WTC11 (cell line): ENCODE measurements around the gene RYR3. TPM values are rescaled to one million over a fixed set of nuclear protein-coding genes. Genes with fewer than 3 reads are reported as not detected.
"Not testable (repeated sequence)": the region's sequence is repeated elsewhere in the genome, so short reads cannot be mapped to it uniquely, and the experiment has no call there.

Experiments used
- ATAC-seq: fragments of 200-7000 bp; cut with Tn5 transposase; 2 replicates; pipeline ENCODE4 v1.10.0; 2021; ENCODE audit warnings: mild to moderate bottlenecking, moderate library complexity
- CTCF ChIA-PET: fragments of 300-600 bp; sonication (Branson Sonifier 250); formaldehyde crosslinking; loops from one replicate; lab custom pipeline; 2021; ENCODE audit warnings: antibody characterized with exemption; lab: Charles Lee
- POLR2A ChIA-PET: fragments of 350-600 bp; sonication (Branson Sonifier 250); formaldehyde crosslinking; loops from one replicate; lab custom pipeline; 2021; ENCODE audit warnings: antibody characterized with exemption; lab: Charles Lee
- DNase-seq: peaks from one replicate; pipeline ENCODE4 v3.0.0; 2021; ENCODE audit warnings: low spot score
- H3K27ac Mint-ChIP-seq: 2 replicates; pipeline ENCODE4 v1.8.0; 2021; ENCODE audit warnings: mixed read lengths
- H3K27me3 Mint-ChIP-seq: 2 replicates; pipeline ENCODE4 v1.8.0; 2021; ENCODE audit warnings: low read depth, mild to moderate bottlenecking, moderate library complexity, mixed read lengths
- H3K36me3 Mint-ChIP-seq: 2 replicates; pipeline ENCODE4 v1.8.0; 2021; ENCODE audit warnings: mixed read lengths
- H3K4me1 Mint-ChIP-seq: 2 replicates; pipeline ENCODE4 v1.8.0; 2022; ENCODE audit warnings: mixed read lengths
- H3K4me3 Mint-ChIP-seq: 2 replicates; pipeline ENCODE4 v1.8.0; 2021; ENCODE audit warnings: mild to moderate bottlenecking, moderate library complexity, mixed read lengths
- H3K9me3 Mint-ChIP-seq: 2 replicates; pipeline ENCODE4 v1.8.0; 2021; ENCODE audit warnings: mixed read lengths
- CREB1 ChIP-seq: sonication (generic); formaldehyde crosslinking; IDR thresholded peaks from 2 replicates; pipeline ENCODE4 v1.8.0; 2023; ENCODE audit warnings: mild to moderate bottlenecking, missing genetic modification reagents
- ELF4 ChIP-seq: sonication (generic); formaldehyde crosslinking; IDR thresholded peaks from 2 replicates; pipeline ENCODE4 v1.8.1; 2022; ENCODE audit warnings: low read depth, mild to moderate bottlenecking, moderate library complexity, missing genetic modification reagents
- FOXJ3 ChIP-seq: sonication (generic); formaldehyde crosslinking; IDR thresholded peaks from 2 replicates; pipeline ENCODE4 v1.9.0; 2021; ENCODE audit warnings: missing genetic modification reagents, mild to moderate bottlenecking, borderline replicate concordance
- GRHL2 ChIP-seq: fragments of 250-450 bp; sonication (Bioruptor Pico); IDR thresholded peaks from 2 replicates; pipeline ENCODE4 v1.8.0; 2022; ENCODE audit warnings: mild to moderate bottlenecking, moderate library complexity; ENCODE audit not compliant: insufficient replicate concordance, severe bottlenecking
- GTF2I ChIP-seq: fragments of 250-450 bp; sonication (Bioruptor Pico); conservative IDR thresholded peaks from 2 replicates; pipeline ENCODE4 v1.4.0; 2021; ENCODE audit warnings: mild to moderate bottlenecking
- IRF2 ChIP-seq: sonication (generic); formaldehyde crosslinking; IDR thresholded peaks from 2 replicates; pipeline ENCODE4 v1.8.0; 2022; ENCODE audit warnings: low read depth, missing genetic modification reagents, borderline replicate concordance
- JUN ChIP-seq: sonication (generic); formaldehyde crosslinking; IDR thresholded peaks from 2 replicates; pipeline ENCODE4 v1.8.0; 2023; ENCODE audit warnings: mild to moderate bottlenecking, missing genetic modification reagents
- MXD4 ChIP-seq: fragments of 250-450 bp; sonication (Bioruptor Pico); IDR thresholded peaks from 2 replicates; pipeline ENCODE4 v1.8.0; 2021; ENCODE audit warnings: mild to moderate bottlenecking, moderate library complexity, borderline replicate concordance
- PRRX2 ChIP-seq: fragments of 250-450 bp; sonication (Bioruptor Pico); IDR thresholded peaks from 2 replicates; pipeline ENCODE4 v1.8.0; 2021; ENCODE audit warnings: mild to moderate bottlenecking
- RORB ChIP-seq: fragments of 250-450 bp; sonication (Bioruptor Pico); IDR thresholded peaks from 2 replicates; pipeline ENCODE4 v1.9.0; 2021; ENCODE audit warnings: mild to moderate bottlenecking
- SP1 ChIP-seq: sonication (generic); formaldehyde crosslinking; conservative IDR thresholded peaks from 2 replicates; pipeline ENCODE4 v1.8.1; 2022; ENCODE audit warnings: missing genetic modification reagents
- TCF7 ChIP-seq: sonication (generic); formaldehyde crosslinking; IDR thresholded peaks from 2 replicates; pipeline ENCODE4 v1.8.0; 2022; ENCODE audit warnings: mild to moderate bottlenecking, low read depth, missing genetic modification reagents, moderate library complexity
- ZNF317 ChIP-seq: sonication (generic); formaldehyde crosslinking; IDR thresholded peaks from 2 replicates; pipeline ENCODE4 v1.8.1; 2023; ENCODE audit warnings: low read depth, mild to moderate bottlenecking, moderate library complexity, missing genetic modification reagents, borderline replicate concordance
- ZNF396 ChIP-seq: fragments of 250-450 bp; sonication (Bioruptor Pico); IDR thresholded peaks from 2 replicates; pipeline ENCODE4 v1.8.0; 2021; ENCODE audit warnings: mild to moderate bottlenecking, moderate library complexity, borderline replicate concordance
- ZNF671 ChIP-seq: fragments of 250-450 bp; sonication (Bioruptor Pico); IDR thresholded peaks from 2 replicates; pipeline ENCODE4 v1.8.0; 2021; ENCODE audit warnings: mild to moderate bottlenecking
- total RNA-seq: library from RNA; stranded (reverse); gene quantifications from 3 replicates; pipeline ENCODE4 v1.2.3, GENCODE V29; 2021
- TF ChIP-seq, protein P1 (sequence below): fragments of 200-600 bp; IDR thresholded peaks from 2 replicates; pipeline ENCODE4 v1.8.0; 2022; ENCODE audit warnings: antibody characterized with exemption
- TF ChIP-seq, protein P2 (sequence below): fragments of 250-450 bp; sonication (Bioruptor Pico); IDR thresholded peaks from 2 replicates; pipeline ENCODE4 v1.9.0; 2021; ENCODE audit warnings: moderate library complexity, mild to moderate bottlenecking, inconsistent platforms, borderline replicate concordance
- TF ChIP-seq, protein P3 (sequence below): sonication (generic); formaldehyde crosslinking; IDR thresholded peaks from 2 replicates; pipeline ENCODE4 v1.8.0; 2023; ENCODE audit warnings: mild to moderate bottlenecking, missing genetic modification reagents
- TF ChIP-seq, protein P4 (sequence below): sonication (generic); formaldehyde crosslinking; conservative IDR thresholded peaks from 2 replicates; pipeline ENCODE4 v1.8.1; 2022; ENCODE audit warnings: mild to moderate bottlenecking, missing genetic modification reagents
- TF ChIP-seq, protein P5 (sequence below): sonication (generic); formaldehyde crosslinking; IDR thresholded peaks from 2 replicates; pipeline ENCODE4 v1.8.0; 2022; ENCODE audit warnings: mild to moderate bottlenecking, missing genetic modification reagents
- TF ChIP-seq, protein P6 (sequence below): sonication (generic); formaldehyde crosslinking; IDR thresholded peaks from 2 replicates; pipeline ENCODE4 v1.8.1; 2023; ENCODE audit warnings: mild to moderate bottlenecking, missing genetic modification reagents, moderate library complexity
- TF ChIP-seq, protein P7 (sequence below): sonication (generic); formaldehyde crosslinking; IDR thresholded peaks from 2 replicates; pipeline ENCODE4 v1.8.1; 2022; ENCODE audit warnings: mild to moderate bottlenecking, moderate library complexity, missing genetic modification reagents
- TF ChIP-seq, protein P8 (sequence below): fragments of 250-450 bp; sonication (Bioruptor Pico); IDR thresholded peaks from 2 replicates; pipeline ENCODE4 v1.9.0; 2021; ENCODE audit warnings: mild to moderate bottlenecking

Gene RYR3
- total RNA-seq, 1 experiment from 2014 or later = 1.4 TPM

DNA sequence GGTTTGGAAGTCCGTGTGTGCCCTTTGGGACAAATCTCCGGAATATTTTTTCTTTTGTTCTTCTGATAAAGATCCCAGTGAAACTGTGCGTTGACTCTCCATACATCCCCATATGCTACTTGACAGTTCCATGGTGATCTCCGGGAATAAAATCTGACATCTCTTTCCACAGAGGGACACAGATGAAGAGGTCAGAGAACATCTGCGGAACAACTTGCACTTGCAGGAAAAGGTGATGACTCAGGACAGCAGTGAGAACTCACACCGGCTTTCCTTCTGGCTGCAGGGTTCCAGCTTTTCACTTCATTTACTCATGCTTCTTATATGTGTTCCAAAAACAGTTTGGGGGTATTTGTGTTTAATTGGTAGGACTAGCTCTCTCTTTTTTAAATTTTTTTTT is 500.0 kb downstream of the RYR3 start (continued):
- TF ChIP-seq RORB (CRISPR knock-in tag) (no peak), TCF7 (CRISPR knock-in tag) (no peak), ELF4 (CRISPR knock-in tag) (no peak), SP1 (no peak), GRHL2 (CRISPR knock-in tag) (no peak), MXD4 (no peak), GTF2I (CRISPR knock-in tag) (no peak)
- TF ChIP-seq, protein P1, sequence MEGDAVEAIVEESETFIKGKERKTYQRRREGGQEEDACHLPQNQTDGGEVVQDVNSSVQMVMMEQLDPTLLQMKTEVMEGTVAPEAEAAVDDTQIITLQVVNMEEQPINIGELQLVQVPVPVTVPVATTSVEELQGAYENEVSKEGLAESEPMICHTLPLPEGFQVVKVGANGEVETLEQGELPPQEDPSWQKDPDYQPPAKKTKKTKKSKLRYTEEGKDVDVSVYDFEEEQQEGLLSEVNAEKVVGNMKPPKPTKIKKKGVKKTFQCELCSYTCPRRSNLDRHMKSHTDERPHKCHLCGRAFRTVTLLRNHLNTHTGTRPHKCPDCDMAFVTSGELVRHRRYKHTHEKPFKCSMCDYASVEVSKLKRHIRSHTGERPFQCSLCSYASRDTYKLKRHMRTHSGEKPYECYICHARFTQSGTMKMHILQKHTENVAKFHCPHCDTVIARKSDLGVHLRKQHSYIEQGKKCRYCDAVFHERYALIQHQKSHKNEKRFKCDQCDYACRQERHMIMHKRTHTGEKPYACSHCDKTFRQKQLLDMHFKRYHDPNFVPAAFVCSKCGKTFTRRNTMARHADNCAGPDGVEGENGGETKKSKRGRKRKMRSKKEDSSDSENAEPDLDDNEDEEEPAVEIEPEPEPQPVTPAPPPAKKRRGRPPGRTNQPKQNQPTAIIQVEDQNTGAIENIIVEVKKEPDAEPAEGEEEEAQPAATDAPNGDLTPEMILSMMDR = no peak

DNA sequence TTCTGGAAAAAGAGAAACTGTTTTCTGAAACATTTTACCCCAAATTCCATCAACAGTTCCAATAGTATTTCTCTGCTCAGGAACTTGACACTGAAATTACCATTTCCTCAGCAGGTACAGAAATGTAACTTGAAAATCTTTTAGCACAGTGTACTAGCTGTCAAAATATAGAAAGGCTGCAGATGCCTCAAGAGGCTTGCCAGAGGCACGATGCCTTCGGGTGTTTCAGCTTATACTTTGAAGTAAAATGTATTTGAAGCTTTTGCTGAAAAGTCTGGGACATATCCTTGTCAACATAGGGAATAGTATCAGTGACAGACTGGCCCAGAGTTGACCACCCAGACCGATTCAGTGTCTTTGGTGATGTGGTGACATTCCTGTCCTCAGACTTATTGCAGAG is 503.1 kb downstream of the RYR3 start:
- H3K4me3 Mint-ChIP-seq = no peak overlapping the region
- TF ChIP-seq, protein P2, sequence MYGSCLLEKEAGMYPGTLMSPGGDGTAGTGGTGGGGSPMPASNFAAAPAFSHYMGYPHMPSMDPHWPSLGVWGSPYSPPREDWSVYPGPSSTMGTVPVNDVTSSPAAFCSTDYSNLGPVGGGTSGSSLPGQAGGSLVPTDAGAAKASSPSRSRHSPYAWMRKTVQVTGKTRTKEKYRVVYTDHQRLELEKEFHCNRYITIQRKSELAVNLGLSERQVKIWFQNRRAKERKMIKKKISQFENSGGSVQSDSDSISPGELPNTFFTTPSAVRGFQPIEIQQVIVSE (CRISPR knock-in tag) = no peak
- TF ChIP-seq IRF2 (CRISPR knock-in tag) (no peak), ZNF671 (CRISPR knock-in tag) (no peak), ZNF317 (no peak), PRRX2 (CRISPR knock-in tag) (no peak), JUN (CRISPR knock-in tag) (no peak), ZNF396 (CRISPR knock-in tag) (no peak), FOXJ3 (CRISPR knock-in tag) (no peak), CREB1 (CRISPR knock-in tag) (no peak), TCF7 (CRISPR knock-in tag) (no peak), GRHL2 (CRISPR knock-in tag) (no peak)
- TF ChIP-seq, protein P3, sequence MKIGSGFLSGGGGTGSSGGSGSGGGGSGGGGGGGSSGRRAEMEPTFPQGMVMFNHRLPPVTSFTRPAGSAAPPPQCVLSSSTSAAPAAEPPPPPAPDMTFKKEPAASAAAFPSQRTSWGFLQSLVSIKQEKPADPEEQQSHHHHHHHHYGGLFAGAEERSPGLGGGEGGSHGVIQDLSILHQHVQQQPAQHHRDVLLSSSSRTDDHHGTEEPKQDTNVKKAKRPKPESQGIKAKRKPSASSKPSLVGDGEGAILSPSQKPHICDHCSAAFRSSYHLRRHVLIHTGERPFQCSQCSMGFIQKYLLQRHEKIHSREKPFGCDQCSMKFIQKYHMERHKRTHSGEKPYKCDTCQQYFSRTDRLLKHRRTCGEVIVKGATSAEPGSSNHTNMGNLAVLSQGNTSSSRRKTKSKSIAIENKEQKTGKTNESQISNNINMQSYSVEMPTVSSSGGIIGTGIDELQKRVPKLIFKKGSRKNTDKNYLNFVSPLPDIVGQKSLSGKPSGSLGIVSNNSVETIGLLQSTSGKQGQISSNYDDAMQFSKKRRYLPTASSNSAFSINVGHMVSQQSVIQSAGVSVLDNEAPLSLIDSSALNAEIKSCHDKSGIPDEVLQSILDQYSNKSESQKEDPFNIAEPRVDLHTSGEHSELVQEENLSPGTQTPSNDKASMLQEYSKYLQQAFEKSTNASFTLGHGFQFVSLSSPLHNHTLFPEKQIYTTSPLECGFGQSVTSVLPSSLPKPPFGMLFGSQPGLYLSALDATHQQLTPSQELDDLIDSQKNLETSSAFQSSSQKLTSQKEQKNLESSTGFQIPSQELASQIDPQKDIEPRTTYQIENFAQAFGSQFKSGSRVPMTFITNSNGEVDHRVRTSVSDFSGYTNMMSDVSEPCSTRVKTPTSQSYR = no peak
- TF ChIP-seq, protein P4, sequence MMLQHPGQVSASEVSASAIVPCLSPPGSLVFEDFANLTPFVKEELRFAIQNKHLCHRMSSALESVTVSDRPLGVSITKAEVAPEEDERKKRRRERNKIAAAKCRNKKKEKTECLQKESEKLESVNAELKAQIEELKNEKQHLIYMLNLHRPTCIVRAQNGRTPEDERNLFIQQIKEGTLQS (CRISPR knock-in tag) = no peak
- TF ChIP-seq, protein P5, sequence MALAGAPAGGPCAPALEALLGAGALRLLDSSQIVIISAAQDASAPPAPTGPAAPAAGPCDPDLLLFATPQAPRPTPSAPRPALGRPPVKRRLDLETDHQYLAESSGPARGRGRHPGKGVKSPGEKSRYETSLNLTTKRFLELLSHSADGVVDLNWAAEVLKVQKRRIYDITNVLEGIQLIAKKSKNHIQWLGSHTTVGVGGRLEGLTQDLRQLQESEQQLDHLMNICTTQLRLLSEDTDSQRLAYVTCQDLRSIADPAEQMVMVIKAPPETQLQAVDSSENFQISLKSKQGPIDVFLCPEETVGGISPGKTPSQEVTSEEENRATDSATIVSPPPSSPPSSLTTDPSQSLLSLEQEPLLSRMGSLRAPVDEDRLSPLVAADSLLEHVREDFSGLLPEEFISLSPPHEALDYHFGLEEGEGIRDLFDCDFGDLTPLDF (CRISPR knock-in tag) = no peak
- TF ChIP-seq, protein P6, sequence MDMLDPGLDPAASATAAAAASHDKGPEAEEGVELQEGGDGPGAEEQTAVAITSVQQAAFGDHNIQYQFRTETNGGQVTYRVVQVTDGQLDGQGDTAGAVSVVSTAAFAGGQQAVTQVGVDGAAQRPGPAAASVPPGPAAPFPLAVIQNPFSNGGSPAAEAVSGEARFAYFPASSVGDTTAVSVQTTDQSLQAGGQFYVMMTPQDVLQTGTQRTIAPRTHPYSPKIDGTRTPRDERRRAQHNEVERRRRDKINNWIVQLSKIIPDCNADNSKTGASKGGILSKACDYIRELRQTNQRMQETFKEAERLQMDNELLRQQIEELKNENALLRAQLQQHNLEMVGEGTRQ = no peak
- TF ChIP-seq, protein P7, sequence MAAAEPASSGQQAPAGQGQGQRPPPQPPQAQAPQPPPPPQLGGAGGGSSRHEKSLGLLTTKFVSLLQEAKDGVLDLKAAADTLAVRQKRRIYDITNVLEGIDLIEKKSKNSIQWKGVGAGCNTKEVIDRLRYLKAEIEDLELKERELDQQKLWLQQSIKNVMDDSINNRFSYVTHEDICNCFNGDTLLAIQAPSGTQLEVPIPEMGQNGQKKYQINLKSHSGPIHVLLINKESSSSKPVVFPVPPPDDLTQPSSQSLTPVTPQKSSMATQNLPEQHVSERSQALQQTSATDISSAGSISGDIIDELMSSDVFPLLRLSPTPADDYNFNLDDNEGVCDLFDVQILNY (CRISPR knock-in tag) = no peak
- TF ChIP-seq, protein P8, sequence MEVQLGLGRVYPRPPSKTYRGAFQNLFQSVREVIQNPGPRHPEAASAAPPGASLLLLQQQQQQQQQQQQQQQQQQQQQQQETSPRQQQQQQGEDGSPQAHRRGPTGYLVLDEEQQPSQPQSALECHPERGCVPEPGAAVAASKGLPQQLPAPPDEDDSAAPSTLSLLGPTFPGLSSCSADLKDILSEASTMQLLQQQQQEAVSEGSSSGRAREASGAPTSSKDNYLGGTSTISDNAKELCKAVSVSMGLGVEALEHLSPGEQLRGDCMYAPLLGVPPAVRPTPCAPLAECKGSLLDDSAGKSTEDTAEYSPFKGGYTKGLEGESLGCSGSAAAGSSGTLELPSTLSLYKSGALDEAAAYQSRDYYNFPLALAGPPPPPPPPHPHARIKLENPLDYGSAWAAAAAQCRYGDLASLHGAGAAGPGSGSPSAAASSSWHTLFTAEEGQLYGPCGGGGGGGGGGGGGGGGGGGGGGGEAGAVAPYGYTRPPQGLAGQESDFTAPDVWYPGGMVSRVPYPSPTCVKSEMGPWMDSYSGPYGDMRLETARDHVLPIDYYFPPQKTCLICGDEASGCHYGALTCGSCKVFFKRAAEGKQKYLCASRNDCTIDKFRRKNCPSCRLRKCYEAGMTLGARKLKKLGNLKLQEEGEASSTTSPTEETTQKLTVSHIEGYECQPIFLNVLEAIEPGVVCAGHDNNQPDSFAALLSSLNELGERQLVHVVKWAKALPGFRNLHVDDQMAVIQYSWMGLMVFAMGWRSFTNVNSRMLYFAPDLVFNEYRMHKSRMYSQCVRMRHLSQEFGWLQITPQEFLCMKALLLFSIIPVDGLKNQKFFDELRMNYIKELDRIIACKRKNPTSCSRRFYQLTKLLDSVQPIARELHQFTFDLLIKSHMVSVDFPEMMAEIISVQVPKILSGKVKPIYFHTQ = no peak
- ATAC-seq (no peak), DNase-seq (no peak)
- POLR2A ChIA-PET = no interaction called here
- H3K36me3 Mint-ChIP-seq = no peaks in the 10 kb centered on the region
- no peaks in the 10 kb centered on the region for H3K9me3 Mint-ChIP-seq
- no peak overlapping the region for H3K27ac Mint-ChIP-seq
- no peaks in the 10 kb centered on the region for H3K4me1 Mint-ChIP-seq
- CTCF ChIA-PET = no interaction called here
- no peaks in the 10 kb centered on the region for H3K27me3 Mint-ChIP-seq

DNA sequence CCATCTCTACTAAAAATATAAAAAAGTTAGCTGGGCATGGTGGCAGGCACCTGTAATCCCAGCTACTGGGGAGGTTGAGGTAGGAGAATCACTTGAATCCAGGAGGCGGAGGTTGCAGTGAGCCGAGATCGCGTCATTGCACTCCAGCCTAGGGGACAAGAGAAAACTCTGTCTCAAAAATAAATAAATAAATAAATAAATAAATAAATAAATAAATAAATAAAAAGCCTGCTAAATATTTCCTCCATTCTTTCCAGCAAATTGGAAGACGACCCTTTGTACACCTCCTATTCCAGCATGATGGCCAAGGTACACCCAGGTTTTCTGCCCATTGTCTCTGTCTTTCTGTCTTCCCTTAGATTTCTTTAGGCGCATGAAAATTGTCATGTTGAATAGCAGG is 508.7 kb downstream of the RYR3 start:
- CTCF ChIA-PET, ATAC-seq, POLR2A ChIA-PET, H3K4me3 Mint-ChIP-seq, H3K9me3 Mint-ChIP-seq, H3K36me3 Mint-ChIP-seq, H3K27me3 Mint-ChIP-seq, DNase-seq, H3K4me1 Mint-ChIP-seq, H3K27ac Mint-ChIP-seq: not testable (repeated sequence)
